Stimulated activated CD8-positive, alpha-beta memory T cell treated with anti-CD3 and anti-CD28 coated beads, Interleukin-7, amount 100 ng/mL, for 48 hours (primary cell): Measurements from ENCODE around the gene CPTP.

Experiments
- DNase-seq, 2 donors: peaks; one replicate each; pipeline ENCODE4 v3.0.0-alpha.2; 2020; ENCODE audit warnings: low read depth in 1 of 2; ENCODE audit errors: extremely low read depth in 1 of 2

The CPTP gene

GRCh38 chr1:1324524-1325287, at the start of gene CPTP, which contains the start of gene INTS11:
TSS of gene CPTP (plus strand) at chr1:1324802. CDS start at chr1:1326911, 2,109 bp downstream.
TSS of gene INTS11 (minus strand) at chr1:1324660. CDS start at chr1:1324608, 52 bp downstream.
- DNase-seq, result peak; percentile 90 to 92

- no peak for DNase-seq
Measured at GRCh38 chr1:1274931-1275431, 49.6 kb upstream of the CPTP start.

- DNase-seq, result no peak
Measured at GRCh38 chr1:1275836-1276235, 48.8 kb upstream of the CPTP start.

- no peak for DNase-seq
Measured at GRCh38 chr1:1278620-1279019, 46.0 kb upstream of the CPTP start.

GRCh38 chr1:1279028-1279427, 45.6 kb upstream of the CPTP start:
- DNase-seq, result no peak

- DNase-seq, result no peak
Measured at GRCh38 chr1:1280782-1281481, 43.7 kb upstream of the CPTP start.

GRCh38 chr1:1281533-1282321, 42.9 kb upstream of the CPTP start:
- DNase-seq, result peak in 1 of 2 donors; percentile 37

GRCh38 chr1:1282998-1283397, 41.6 kb upstream of the CPTP start:
- DNase-seq, result peak in 1 of 2 donors; percentile 41

GRCh38 chr1:1283821-1284220, 40.8 kb upstream of the CPTP start:
- DNase-seq, result no peak

GRCh38 chr1:1284221-1285101, 40.1 kb upstream of the CPTP start:
- DNase-seq, result no peak

GRCh38 chr1:1285102-1285571, 39.5 kb upstream of the CPTP start:
- DNase-seq, result no peak

- DNase-seq, result no peak
Measured at GRCh38 chr1:1285611-1286311, 38.8 kb upstream of the CPTP start.

GRCh38 chr1:1286313-1287261, 38.0 kb upstream of the CPTP start:
- DNase-seq, result no peak

- no peak for DNase-seq
Measured at GRCh38 chr1:1287288-1288110, 37.1 kb upstream of the CPTP start.

- no peak for DNase-seq
Measured at GRCh38 chr1:1290238-1290731, 34.3 kb upstream of the CPTP start.

GRCh38 chr1:1291023-1291528, 33.5 kb upstream of the CPTP start:
- no peak for DNase-seq
